ENCODE results near the gene VIM. TPM values are rescaled to one million over a fixed set of nuclear protein-coding genes. Genes with fewer than 3 reads are reported as not detected.

VIM gene
- total and polyA plus RNA-seq, 10 of the 15 experiments (the other 5 are each of a cell fraction or from before 2014, with no cell fraction given) = 44.2 to 287 (median 188) TPM

DNA sequence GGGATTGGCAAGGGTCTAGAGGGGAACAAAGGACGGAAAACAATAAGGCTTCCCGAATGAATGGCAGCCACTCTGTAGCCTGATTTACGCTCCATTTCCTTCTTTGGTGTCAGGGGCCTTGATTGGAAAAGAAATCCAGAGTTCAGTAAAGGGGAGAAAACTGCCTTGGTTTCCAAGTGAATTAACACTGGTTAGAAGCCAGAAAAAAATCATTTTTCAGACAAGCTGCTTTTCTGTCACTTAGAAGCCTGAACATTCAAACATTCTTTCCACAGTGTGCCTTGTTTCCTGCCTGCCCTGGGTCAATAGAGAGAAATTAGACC, 26.3 kb upstream of the VIM start:
- no peaks in the 10 kb centered on the region for H3K79me2 ChIP-seq (ENCODE audit: control insufficient read depth, insufficient read depth, low read length)
- no peaks in the 10 kb centered on the region for H4K20me1 ChIP-seq (ENCODE audit: control insufficient read depth, insufficient read depth)
- H3K27ac ChIP-seq (ENCODE audit: control insufficient read depth, insufficient read depth) = peak overlapping the region; percentile 58; the same call in 1 of the 2 replicates
- 5% methylated on average over 3 of the region's 3 CpGs for WGBS (ENCODE audit: insufficient coverage, insufficient replicate concordance, low lambda C conversion rate, missing lambda C conversion rate)
- no TSS peak for BruUV-seq (replicated peaks)
- FAIRE-seq = no peak
- no peak for DNase-seq (ENCODE audit: low read depth, low spot score)
- CTCF ChIA-PET = interaction anchor here (0.7 to 3.1 kb wide), 7 partner anchors 9 to 1319 kb away, joined by 3 to 16 read pairs (median 4); partner anchors contain the start of gene VIM
- SMC1A ChIA-PET (ENCODE audit: uncharacterized antibody, unreplicated experiment) = interaction anchor here (1.0 to 2.2 kb wide), 5 partner anchors 25 to 36 kb away, joined by 3 to 8 read pairs (median 4); partner anchors contain the start of gene VIM
- TF ChIP-seq TBL1XR1 (IDR thresholded peaks at IDR 0.05; ENCODE audit: low read depth, low read length) (0 out of 2 replicates have a peak, but pooled peaks have one; percentile 1), ZBED1 (IDR thresholded peaks at IDR 0.05; ENCODE audit: borderline replicate concordance) (no peak), RB1 (IDR thresholded peaks at IDR 0.05; ENCODE audit: borderline replicate concordance) (0 out of 2 replicates have a peak, but pooled peaks have one; percentile 0)
- TF ChIP-seq, protein P1, sequence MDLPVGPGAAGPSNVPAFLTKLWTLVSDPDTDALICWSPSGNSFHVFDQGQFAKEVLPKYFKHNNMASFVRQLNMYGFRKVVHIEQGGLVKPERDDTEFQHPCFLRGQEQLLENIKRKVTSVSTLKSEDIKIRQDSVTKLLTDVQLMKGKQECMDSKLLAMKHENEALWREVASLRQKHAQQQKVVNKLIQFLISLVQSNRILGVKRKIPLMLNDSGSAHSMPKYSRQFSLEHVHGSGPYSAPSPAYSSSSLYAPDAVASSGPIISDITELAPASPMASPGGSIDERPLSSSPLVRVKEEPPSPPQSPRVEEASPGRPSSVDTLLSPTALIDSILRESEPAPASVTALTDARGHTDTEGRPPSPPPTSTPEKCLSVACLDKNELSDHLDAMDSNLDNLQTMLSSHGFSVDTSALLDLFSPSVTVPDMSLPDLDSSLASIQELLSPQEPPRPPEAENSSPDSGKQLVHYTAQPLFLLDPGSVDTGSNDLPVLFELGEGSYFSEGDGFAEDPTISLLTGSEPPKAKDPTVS (IDR thresholded peaks at IDR 0.05; ENCODE audit: low read depth, low read length) = no peak
- peak overlapping the region; percentile 93; the same call in 1 of the 2 replicates for H3K4me2 ChIP-seq (ENCODE audit: control insufficient read depth, insufficient read depth)
- intact Hi-C loops (cut with micrococcal nuclease; ENCODE audit: unreplicated experiment) = loop anchor here (1.0 kb wide), 1 partner anchor 29 kb away; no protein-coding TSS in a partner anchor
- no peaks in the 10 kb centered on the region for H3K27me3 ChIP-seq (replicated peaks in 1 of 2; ENCODE audit: control insufficient read depth in 2 of 2, insufficient read depth in 2 of 2, low read length in 1 of 2)
- POLR2A ChIA-PET = interaction anchor here (3.7 kb wide), 1 partner anchor 28 kb away, joined by 23 read pairs; the partner anchor contains the start of gene VIM
- ATAC-seq = no peak
- no peaks in the 10 kb centered on the region for H3K9me3 ChIP-seq (replicated peaks; ENCODE audit: control insufficient read depth, insufficient read depth, low read length)
- in situ Hi-C loops (cut with MboI) = loop anchor here (25.0 kb wide), 1 partner anchor 1461 kb away; the partner anchor contains the start of genes ARL5B and NSUN6
- H3K36me3 ChIP-seq (ENCODE audit: control insufficient read depth in 2 of 2, insufficient read depth in 2 of 2, low read length in 1 of 2) = no peaks in the 10 kb centered on the region
- RAD21 ChIA-PET (ENCODE audit: unreplicated experiment) = interaction anchor here (1.6 to 2.7 kb wide), 3 partner anchors 12 to 384 kb away, joined by 3 to 10 read pairs (median 6); partner anchors contain the start of gene RSU1
- H2AFZ ChIP-seq (ENCODE audit: control insufficient read depth, low read depth, low read length) = peak overlapping the region; percentile 99
- H3K9ac ChIP-seq (ENCODE audit: control insufficient read depth, insufficient read depth, low read length) = peak overlapping the region; percentile 73
- H3K4me1 ChIP-seq (ENCODE audit: control insufficient read depth, insufficient read depth, low read length) = peaks cover 5% of the 10 kb centered on the region
- H3K4me3 ChIP-seq = peak overlapping the region; percentile 89; the same call in 1 of the 2 replicates

DNA sequence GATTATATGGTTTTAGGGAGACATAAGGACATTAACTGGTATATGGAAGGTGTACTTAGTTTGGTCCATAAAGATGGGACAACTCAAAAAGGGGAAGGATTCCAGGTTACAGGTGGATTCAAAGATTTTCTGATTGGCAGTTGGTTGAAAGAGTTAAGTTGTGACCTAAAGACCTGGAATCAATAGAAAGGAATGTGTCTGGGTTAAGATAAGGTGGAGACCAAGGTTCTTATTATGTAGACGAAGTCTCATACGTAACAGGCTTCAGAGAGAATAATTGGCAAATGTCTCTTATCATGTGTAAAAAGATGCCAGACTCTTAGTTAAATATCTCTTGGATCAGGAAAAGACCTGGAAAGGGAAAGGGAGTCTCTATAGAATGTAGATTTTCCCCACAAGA, 25.5 kb upstream of the VIM start:
- H2AFZ ChIP-seq (ENCODE audit: control insufficient read depth, low read depth, low read length) = peak overlapping the region; percentile 99
- DNase-seq (ENCODE audit: low read depth, low spot score) (no peak), FAIRE-seq (no peak), ATAC-seq (no peak)
- no peak overlapping the region for H3K9ac ChIP-seq (ENCODE audit: control insufficient read depth, insufficient read depth, low read length)
- CTCF ChIA-PET = no interaction called here
- BruUV-seq (replicated peaks) = no TSS peak
- no peaks in the 10 kb centered on the region for H3K9me3 ChIP-seq (replicated peaks; ENCODE audit: control insufficient read depth, insufficient read depth, low read length)
- H3K4me1 ChIP-seq (ENCODE audit: control insufficient read depth, insufficient read depth, low read length) = peaks cover 5% of the 10 kb centered on the region
- POLR2A ChIA-PET = interaction anchor here (3.7 kb wide), 1 partner anchor 27 kb away, joined by 23 read pairs; the partner anchor contains the start of gene VIM
- TF ChIP-seq, protein P2, sequence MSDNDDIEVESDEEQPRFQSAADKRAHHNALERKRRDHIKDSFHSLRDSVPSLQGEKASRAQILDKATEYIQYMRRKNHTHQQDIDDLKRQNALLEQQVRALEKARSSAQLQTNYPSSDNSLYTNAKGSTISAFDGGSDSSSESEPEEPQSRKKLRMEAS (IDR thresholded peaks at IDR 0.05; ENCODE audit: low read depth, low read length) = no peak
- no peak for TF ChIP-seq NR2C2 (IDR thresholded peaks at IDR 0.05; ENCODE audit: borderline replicate concordance, control insufficient read depth, insufficient read length, low read depth)
- SMC1A ChIA-PET (ENCODE audit: uncharacterized antibody, unreplicated experiment) = interaction anchor here (1.2 to 2.2 kb wide), 2 partner anchors 17 to 27 kb away, joined by 4 to 8 read pairs; no protein-coding TSS in a partner anchor
- H4K20me1 ChIP-seq (ENCODE audit: control insufficient read depth, insufficient read depth) = no peaks in the 10 kb centered on the region
- in situ Hi-C loops (cut with MboI) = loop anchor here (25.0 kb wide), 1 partner anchor 1460 kb away; the partner anchor contains the start of genes ARL5B and NSUN6
- H3K27me3 ChIP-seq (replicated peaks in 1 of 2; ENCODE audit: control insufficient read depth in 2 of 2, insufficient read depth in 2 of 2, low read length in 1 of 2) = no peaks in the 10 kb centered on the region
- no peaks in the 10 kb centered on the region for H3K36me3 ChIP-seq (ENCODE audit: control insufficient read depth in 2 of 2, insufficient read depth in 2 of 2, low read length in 1 of 2)
- RAD21 ChIA-PET (ENCODE audit: unreplicated experiment) = interaction anchor here (2.7 kb wide), 1 partner anchor 28 kb away, joined by 10 read pairs; no protein-coding TSS in a partner anchor
- H3K4me2 ChIP-seq (ENCODE audit: control insufficient read depth, insufficient read depth) = no peak overlapping the region
- intact Hi-C loops (cut with micrococcal nuclease; ENCODE audit: unreplicated experiment) = no loop called here
- H3K27ac ChIP-seq (ENCODE audit: control insufficient read depth, insufficient read depth) = no peak overlapping the region
- no peak overlapping the region for H3K4me3 ChIP-seq
- WGBS (ENCODE audit: insufficient coverage, insufficient replicate concordance, low lambda C conversion rate, missing lambda C conversion rate) = 90% methylated on average over 2 of the region's 2 CpGs
- no peaks in the 10 kb centered on the region for H3K79me2 ChIP-seq (ENCODE audit: control insufficient read depth, insufficient read depth, low read length)
